HEK293 (cell line): Measurements from ENCODE around the gene LMF1.

Experiments used
- ATF2 ChIP-seq: fragments of 450-650 bp; formaldehyde crosslinking; IDR thresholded peaks from 2 replicates; pipeline ENCODE4 v1.5.1; 2016; ENCODE audit warnings: missing biosample characterization, missing genetic modification characterization, low read depth
- BCL11A ChIP-seq: fragments of 450-650 bp; formaldehyde crosslinking; IDR thresholded peaks from 2 replicates; pipeline ENCODE4 v1.5.1; 2016; ENCODE audit warnings: low read depth, missing biosample characterization, missing genetic modification characterization
- CTCF ChIP-seq: fragments of 450-650 bp; formaldehyde crosslinking; IDR thresholded peaks from 2 replicates; pipeline ENCODE4 v1.5.1; 2016; ENCODE audit warnings: missing biosample characterization, missing genetic modification characterization
- PRDM10 ChIP-seq: fragments of 450-650 bp; formaldehyde crosslinking; IDR thresholded peaks from 2 replicates; pipeline ENCODE4 v1.5.1; 2016; ENCODE audit warnings: missing biosample characterization, missing genetic modification characterization
- YY2 ChIP-seq: fragments of 450-650 bp; formaldehyde crosslinking; IDR thresholded peaks from 2 replicates; pipeline ENCODE4 v1.5.1; 2016; ENCODE audit warnings: missing biosample characterization, missing genetic modification characterization
- ZBTB11 ChIP-seq: fragments of 450-650 bp; formaldehyde crosslinking; conservative IDR thresholded peaks from 2 replicates; pipeline ENCODE4 v1.5.1; 2016; ENCODE audit warnings: low read depth, missing biosample characterization, missing genetic modification characterization
- ZBTB21 ChIP-seq: fragments of 450-650 bp; formaldehyde crosslinking; IDR thresholded peaks from 2 replicates; pipeline ENCODE4 v1.5.1; 2017; ENCODE audit warnings: missing biosample characterization, missing genetic modification characterization
- ZFP41 ChIP-seq: fragments of 450-650 bp; formaldehyde crosslinking; IDR thresholded peaks from 2 replicates; pipeline ENCODE4 v1.5.1; 2016; ENCODE audit warnings: missing biosample characterization, missing genetic modification characterization, borderline replicate concordance
- ZNF24 ChIP-seq: fragments of 450-650 bp; formaldehyde crosslinking; IDR thresholded peaks from 2 replicates; pipeline ENCODE4 v1.5.1; 2016; ENCODE audit warnings: missing biosample characterization, missing genetic modification characterization
- ZNF398 ChIP-seq: fragments of 450-650 bp; formaldehyde crosslinking; IDR thresholded peaks from 2 replicates; pipeline ENCODE4 v1.5.1; 2017; ENCODE audit warnings: missing biosample characterization, missing genetic modification characterization
- ZNF692 ChIP-seq: fragments of 450-650 bp; formaldehyde crosslinking; IDR thresholded peaks from 2 replicates; pipeline ENCODE4 v1.5.1; 2016; ENCODE audit warnings: missing biosample characterization, missing genetic modification characterization

GRCh38 chr16:886802-887731, 83.7 kb downstream of the LMF1 start:
- TF ChIP-seq ZBTB21 (tag by site-specific recombination) (no peak), CTCF (tag by site-specific recombination) (no peak), BCL11A (tag by site-specific recombination) (no peak), ZNF398 (tag by site-specific recombination) (no peak), ZNF692 (tag by site-specific recombination) (no peak), ZNF24 (tag by site-specific recombination) (no peak), ZFP41 (tag by site-specific recombination) (no peak), ATF2 (tag by site-specific recombination) (no peak), PRDM10 (tag by site-specific recombination) (no peak), ZBTB11 (no peak), YY2 (tag by site-specific recombination) (no peak)
